K562 (cell line): ENCODE results near the gene LMNB1. TPM values are rescaled to one million over a fixed set of nuclear protein-coding genes. Genes with fewer than 3 reads are reported as not detected.

ENCODE experiments used
- ATF4 ChIP-seq: fragments of 450-650 bp; formaldehyde crosslinking; IDR thresholded peaks from 2 replicates; pipeline ENCODE4 v1.4.0; 2022; ENCODE audit warnings: mild to moderate bottlenecking, moderate library complexity
- CREBBP ChIP-seq: IDR thresholded peaks from one replicate; pipeline ENCODE4 v1.6.1; 2012; ENCODE audit warnings: low read depth, mild to moderate bottlenecking, control low read depth, inconsistent platforms, low read length
- DACH1 ChIP-seq: fragments of 450-650 bp; IDR thresholded peaks from 2 replicates; pipeline ENCODE4 v1.6.1; 2018; ENCODE audit not compliant: partially characterized antibody
- FIP1L1 ChIP-seq: fragments of 200-400 bp; formaldehyde crosslinking; IDR thresholded peaks from 2 replicates; pipeline ENCODE4 v1.6.1; 2018; ENCODE audit warnings: mild to moderate bottlenecking, low read depth, low read length; ENCODE audit not compliant: poor library complexity, severe bottlenecking
- KHSRP ChIP-seq: fragments of 450-650 bp; IDR thresholded peaks from 2 replicates; pipeline ENCODE4 v1.6.1; 2017
- MEF2A ChIP-seq: IDR thresholded peaks from 2 replicates; pipeline ENCODE4 v1.6.1; 2011; ENCODE audit warnings: low read depth, mild to moderate bottlenecking, low read length, moderate library complexity; ENCODE audit not compliant: control insufficient read depth
- OTX1 ChIP-seq: fragments of 450-650 bp; formaldehyde crosslinking; IDR thresholded peaks from 2 replicates; pipeline ENCODE4 v1.4.0; 2022; ENCODE audit warnings: mild to moderate bottlenecking
- TAF1 ChIP-seq: IDR thresholded peaks from 2 replicates; pipeline ENCODE4 v1.6.1; 2011; ENCODE audit warnings: mild to moderate bottlenecking, low read length, moderate library complexity; ENCODE audit not compliant: insufficient read depth, control insufficient read depth, severe bottlenecking; ENCODE audit errors: extremely low read depth
- ZBTB2 ChIP-seq: fragments of 450-650 bp; IDR thresholded peaks from 2 replicates; pipeline ENCODE4 v1.6.1; 2016; ENCODE audit warnings: antibody characterized with exemption
- ZFX ChIP-seq: sonication (generic); formaldehyde crosslinking; IDR thresholded peaks from 2 replicates; pipeline ENCODE4 v1.8.0; 2022; ENCODE audit warnings: mild to moderate bottlenecking, missing genetic modification reagents, moderate library complexity
- ZKSCAN8 ChIP-seq: fragments of 200-800 bp; sonication (Bioruptor generic); IDR thresholded peaks from 2 replicates; pipeline ENCODE4 v1.6.1; 2016; ENCODE audit warnings: missing genetic modification characterization, missing compliant biosample characterization
- polyA plus RNA-seq, 8 experiments: library from polyadenylated mRNA; depleted of rRNA in 4 of 8; stranded (reverse) in 5 of 8; unstranded in 3 of 8; fragments of >200 nt; fragmentation: Nextera tagmentation in 2 of 8; fragmentation: Illumina TruSeq in 1 of 8; extraction: Ambion mirVana in 2 of 8; extraction: Trizol in 1 of 8; gene quantifications; 2 replicates each; pipeline versions ENCODE4 v1.2.1 to v1.2.3, GENCODE V29; 2011 to 2014; ENCODE audit warnings: inconsistent platforms in 1 of 8, missing spikeins in 1 of 8
- total RNA-seq, 7 experiments: library from RNA; depleted of rRNA in 6 of 7; stranded (reverse); fragments of >200 nt in 6 of 7; fragmentation: Illumina TruSeq in 2 of 7; extraction: Trizol in 2 of 7; gene quantifications; 2 replicates each; pipeline versions ENCODE4 v1.2.1 to v1.2.3, GENCODE V29; 2011 to 2021; ENCODE audit warnings: low replicate concordance in 1 of 7
- TF ChIP-seq, protein P1 (sequence below), 2 experiments: IDR thresholded peaks; 2 replicates each; pipeline ENCODE4 v1.6.1; 2012; ENCODE audit warnings: improper control_type of control experiment in 2 of 2, low read depth in 2 of 2, low read length in 2 of 2, borderline replicate concordance in 1 of 2
- TF ChIP-seq, protein P2 (sequence below): sonication (generic); formaldehyde crosslinking; IDR thresholded peaks from 2 replicates; pipeline ENCODE4 v1.8.0; 2022; ENCODE audit warnings: mild to moderate bottlenecking, missing genetic modification reagents

Gene LMNB1
- total and polyA plus RNA-seq, 9 of the 15 experiments (the other 6 are each of a cell fraction or from before 2014, with no cell fraction given): 2.8 to 190 (median 131) TPM

DNA sequence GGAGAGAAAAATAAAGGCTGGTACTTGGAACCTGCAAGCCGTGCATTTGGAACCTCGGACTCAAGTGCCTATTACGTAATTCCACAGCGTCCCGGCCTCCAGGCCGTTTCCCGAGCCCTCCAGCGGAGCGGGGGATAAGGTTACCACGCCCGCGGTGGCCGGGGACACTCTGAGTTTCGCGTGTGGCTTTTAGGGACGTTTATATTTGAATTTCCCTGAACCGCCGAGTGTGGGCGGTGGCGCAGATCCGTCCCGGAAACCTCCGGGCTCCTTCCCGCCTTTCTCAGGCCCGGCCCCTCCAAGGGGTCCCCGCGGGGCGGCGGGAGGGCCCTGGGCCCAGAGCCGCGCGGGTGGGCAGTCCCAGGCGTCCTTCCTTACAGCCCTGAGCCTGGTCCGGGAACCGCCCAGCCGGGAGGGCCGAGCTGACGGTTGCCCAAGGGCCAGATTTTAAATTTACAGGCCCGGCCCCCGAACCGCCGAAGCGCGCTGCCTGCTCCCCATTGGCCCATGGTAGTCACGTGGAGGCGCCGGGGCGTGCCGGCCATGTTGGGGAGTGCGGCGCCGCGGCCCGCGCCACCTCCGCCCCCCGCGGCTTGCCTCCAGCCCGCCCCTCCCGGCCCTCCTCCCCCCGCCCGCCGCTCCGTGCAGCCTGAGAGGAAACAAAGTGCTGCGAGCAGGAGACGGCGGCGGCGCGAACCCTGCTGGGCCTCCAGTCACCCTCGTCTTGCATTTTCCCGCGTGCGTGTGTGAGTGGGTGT lies at the start of gene LMNB1 (continued):
- TF ChIP-seq, protein P1, sequence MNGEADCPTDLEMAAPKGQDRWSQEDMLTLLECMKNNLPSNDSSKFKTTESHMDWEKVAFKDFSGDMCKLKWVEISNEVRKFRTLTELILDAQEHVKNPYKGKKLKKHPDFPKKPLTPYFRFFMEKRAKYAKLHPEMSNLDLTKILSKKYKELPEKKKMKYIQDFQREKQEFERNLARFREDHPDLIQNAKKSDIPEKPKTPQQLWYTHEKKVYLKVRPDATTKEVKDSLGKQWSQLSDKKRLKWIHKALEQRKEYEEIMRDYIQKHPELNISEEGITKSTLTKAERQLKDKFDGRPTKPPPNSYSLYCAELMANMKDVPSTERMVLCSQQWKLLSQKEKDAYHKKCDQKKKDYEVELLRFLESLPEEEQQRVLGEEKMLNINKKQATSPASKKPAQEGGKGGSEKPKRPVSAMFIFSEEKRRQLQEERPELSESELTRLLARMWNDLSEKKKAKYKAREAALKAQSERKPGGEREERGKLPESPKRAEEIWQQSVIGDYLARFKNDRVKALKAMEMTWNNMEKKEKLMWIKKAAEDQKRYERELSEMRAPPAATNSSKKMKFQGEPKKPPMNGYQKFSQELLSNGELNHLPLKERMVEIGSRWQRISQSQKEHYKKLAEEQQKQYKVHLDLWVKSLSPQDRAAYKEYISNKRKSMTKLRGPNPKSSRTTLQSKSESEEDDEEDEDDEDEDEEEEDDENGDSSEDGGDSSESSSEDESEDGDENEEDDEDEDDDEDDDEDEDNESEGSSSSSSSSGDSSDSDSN (IDR thresholded peaks at IDR 0.05; ENCODE audit: borderline replicate concordance in 1 of 2, low read depth in 2 of 2, low read length in 2 of 2): peak; percentile 57 to 70; a peak in 2 of 4 replicates
- TF ChIP-seq TAF1 (peak; percentile 73), DACH1 (no peak), ZFX (CRISPR knock-in tag) (peak; percentile 97), CREBBP (no peak), OTX1 (CRISPR knock-in tag) (no peak), MEF2A (no peak), ZBTB2 (peak; percentile 76), ZKSCAN8 (CRISPR knock-in tag) (no peak), KHSRP (no peak), ATF4 (CRISPR knock-in tag) (no peak; the same call in 1 of the 2 replicates), FIP1L1 (no peak)
- TF ChIP-seq, protein P2, sequence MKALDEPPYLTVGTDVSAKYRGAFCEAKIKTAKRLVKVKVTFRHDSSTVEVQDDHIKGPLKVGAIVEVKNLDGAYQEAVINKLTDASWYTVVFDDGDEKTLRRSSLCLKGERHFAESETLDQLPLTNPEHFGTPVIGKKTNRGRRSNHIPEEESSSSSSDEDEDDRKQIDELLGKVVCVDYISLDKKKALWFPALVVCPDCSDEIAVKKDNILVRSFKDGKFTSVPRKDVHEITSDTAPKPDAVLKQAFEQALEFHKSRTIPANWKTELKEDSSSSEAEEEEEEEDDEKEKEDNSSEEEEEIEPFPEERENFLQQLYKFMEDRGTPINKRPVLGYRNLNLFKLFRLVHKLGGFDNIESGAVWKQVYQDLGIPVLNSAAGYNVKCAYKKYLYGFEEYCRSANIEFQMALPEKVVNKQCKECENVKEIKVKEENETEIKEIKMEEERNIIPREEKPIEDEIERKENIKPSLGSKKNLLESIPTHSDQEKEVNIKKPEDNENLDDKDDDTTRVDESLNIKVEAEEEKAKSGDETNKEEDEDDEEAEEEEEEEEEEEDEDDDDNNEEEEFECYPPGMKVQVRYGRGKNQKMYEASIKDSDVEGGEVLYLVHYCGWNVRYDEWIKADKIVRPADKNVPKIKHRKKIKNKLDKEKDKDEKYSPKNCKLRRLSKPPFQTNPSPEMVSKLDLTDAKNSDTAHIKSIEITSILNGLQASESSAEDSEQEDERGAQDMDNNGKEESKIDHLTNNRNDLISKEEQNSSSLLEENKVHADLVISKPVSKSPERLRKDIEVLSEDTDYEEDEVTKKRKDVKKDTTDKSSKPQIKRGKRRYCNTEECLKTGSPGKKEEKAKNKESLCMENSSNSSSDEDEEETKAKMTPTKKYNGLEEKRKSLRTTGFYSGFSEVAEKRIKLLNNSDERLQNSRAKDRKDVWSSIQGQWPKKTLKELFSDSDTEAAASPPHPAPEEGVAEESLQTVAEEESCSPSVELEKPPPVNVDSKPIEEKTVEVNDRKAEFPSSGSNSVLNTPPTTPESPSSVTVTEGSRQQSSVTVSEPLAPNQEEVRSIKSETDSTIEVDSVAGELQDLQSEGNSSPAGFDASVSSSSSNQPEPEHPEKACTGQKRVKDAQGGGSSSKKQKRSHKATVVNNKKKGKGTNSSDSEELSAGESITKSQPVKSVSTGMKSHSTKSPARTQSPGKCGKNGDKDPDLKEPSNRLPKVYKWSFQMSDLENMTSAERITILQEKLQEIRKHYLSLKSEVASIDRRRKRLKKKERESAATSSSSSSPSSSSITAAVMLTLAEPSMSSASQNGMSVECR (CRISPR knock-in tag): no peak
